Fibroblast of upper back skin (primary cell): ENCODE results near the gene BCO2.

Source experiments
- DNase-seq: peaks from one replicate; pipeline ENCODE4 v3.0.0-alpha.2; 2013

The BCO2 gene

DNA sequence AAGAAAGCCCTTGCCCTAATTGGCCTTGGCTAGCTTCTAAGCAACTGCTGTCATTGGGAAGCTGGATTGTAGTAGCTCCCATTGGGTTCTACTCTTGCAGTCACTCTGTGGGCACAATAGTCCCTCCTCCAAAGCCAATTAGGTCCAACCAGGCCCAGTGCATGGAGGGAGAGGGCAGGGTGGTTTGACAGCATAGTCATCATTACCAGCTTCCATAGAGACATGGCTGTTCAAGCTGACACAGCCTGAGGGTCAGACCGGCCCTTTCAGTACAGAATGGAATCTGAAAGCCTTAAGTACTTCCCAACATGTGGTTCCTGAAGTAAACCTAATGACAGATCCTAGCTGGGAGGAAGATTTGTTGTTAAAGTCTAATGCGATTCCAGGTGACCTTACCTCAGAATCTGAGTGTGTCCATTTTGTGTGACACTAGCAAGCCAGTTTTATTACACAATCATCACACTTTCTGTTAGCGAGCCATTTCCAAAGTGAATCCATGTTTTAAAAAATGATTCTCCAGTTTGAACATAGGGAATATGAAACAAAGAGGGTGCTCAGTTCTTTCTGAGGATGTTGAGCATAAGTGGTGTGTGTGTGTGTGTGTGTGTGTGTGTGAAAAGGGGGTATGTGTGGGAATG is 78.4 kb downstream of the BCO2 start:
- DNase-seq = no peak

GRCh38 chr11:112255067-112255720 is 79.9 kb downstream of the BCO2 start:
- DNase-seq = peak; percentile 68

- no peak for DNase-seq
Observed at GRCh38 chr11:112260490-112260889, 85.2 kb downstream of the BCO2 start, which contains the start of gene PLET1. TSS of gene PLET1 (minus strand) at chr11:112260860. CDS start at chr11:112260589, 271 bp downstream.

DNA sequence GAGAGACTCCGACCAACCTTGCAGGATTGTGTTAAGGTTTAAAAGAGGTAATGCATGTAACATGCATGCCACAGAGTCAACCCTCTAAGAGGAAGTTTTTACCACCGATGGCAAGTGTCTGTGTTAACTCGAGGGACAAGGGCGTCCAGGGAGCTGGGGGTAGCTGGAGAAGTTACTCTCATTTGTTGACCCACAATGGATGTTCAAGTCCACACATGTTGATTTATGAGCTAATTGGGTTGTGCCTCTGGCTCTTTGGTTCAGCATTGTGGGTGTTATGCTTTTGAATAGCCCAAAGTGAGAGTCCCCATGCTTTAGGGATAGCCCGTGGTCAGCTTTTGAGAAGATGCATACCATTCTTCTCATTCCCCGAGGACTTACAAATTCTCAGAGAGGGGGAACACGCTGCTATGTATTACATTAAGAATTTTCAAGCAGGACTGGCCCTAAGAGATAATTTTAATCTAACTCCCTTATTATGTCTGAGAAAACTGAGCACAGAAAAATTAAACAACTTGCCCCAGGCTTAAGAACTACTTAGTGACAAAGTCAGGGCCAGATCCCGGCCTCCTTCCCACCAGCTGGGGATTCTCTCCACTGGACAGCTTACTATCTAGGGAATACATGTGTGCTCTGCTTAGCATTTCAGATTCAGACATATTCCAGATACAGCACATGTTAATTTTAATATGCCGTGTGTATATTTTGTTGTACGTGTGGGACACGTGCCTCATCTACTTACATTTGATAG is 90.5 kb downstream of the BCO2 start:
- peak; percentile 60 for DNase-seq

GRCh38 chr11:112266410-112266778 is 91.1 kb downstream of the BCO2 start:
- DNase-seq = no peak

- peak; percentile 55 for DNase-seq
Observed at GRCh38 chr11:112267188-112267591, 91.9 kb downstream of the BCO2 start.

GRCh38 chr11:112268406-112268805 is 93.1 kb downstream of the BCO2 start:
- no peak for DNase-seq
